ENCODE results near the gene PALS2. TPM values are rescaled to one million over a fixed set of nuclear protein-coding genes. Genes with fewer than 3 reads are reported as not detected.

PALS2 gene
- total RNA-seq, 4 donors from 2014 or later, result 3.8 to 14.1 (median 9.2) TPM

- no peaks in the 10 kb centered on the region for H3K36me3 ChIP-seq
- peaks cover 0 to 15% (median 0%) of the 10 kb centered on the region in 3 donors for H3K4me1 ChIP-seq
- H3K9me3 ChIP-seq, result no peaks in the 10 kb centered on the region
- DNase-seq, result no peak
- 74 to 87% methylated on average over 2 of the region's 2 CpGs for WGBS, 2 donors
- H3K27ac ChIP-seq, result no peak overlapping the region
- H3K27me3 ChIP-seq, result no peaks in the 10 kb centered on the region
- intact Hi-C loops (cut with DNase I), result no loop called here
- no peak overlapping the region for H3K4me3 ChIP-seq
- TF ChIP-seq CTCF (IDR thresholded peaks at IDR 0.05), result no peak
- no peak for TF ChIP-seq POLR2A (IDR thresholded peaks at IDR 0.05)
Measured at GRCh38 chr7:24582166-24582565, 8.9 kb downstream of the PALS2 start.

GRCh38 chr7:24587853-24588252, 14.6 kb downstream of the PALS2 start:
- intact Hi-C loops (cut with DNase I), result no loop called here
- DNase-seq, result no peak
- WGBS, 2 donors, result 85 to 91% methylated on average over 3 of the region's 3 CpGs

GRCh38 chr7:24591152-24591551, 17.9 kb downstream of the PALS2 start:
- WGBS, 2 donors, result 50 to 86% methylated on average over 1 of the region's 1 CpG
- Histone ChIP-seq H3K27ac (no peak overlapping the region), H3K4me1 (no peaks in the 10 kb centered on the region), H3K9me3 (no peaks in the 10 kb centered on the region), H3K4me3 (no peak overlapping the region), H3K27me3 (no peaks in the 10 kb centered on the region), H3K36me3 (no peaks in the 10 kb centered on the region)
- TF ChIP-seq CTCF (IDR thresholded peaks at IDR 0.05) (no peak), POLR2A (IDR thresholded peaks at IDR 0.05) (no peak)
- intact Hi-C loops (cut with DNase I), result no loop called here
- no peak for DNase-seq

More at GRCh38 chr7:24587853-24588252, 14.6 kb downstream of the PALS2 start:
- TF ChIP-seq CTCF (IDR thresholded peaks at IDR 0.05) (peak in 3 of 6 experiments; percentile 12 to 28 (median 27)), POLR2A (IDR thresholded peaks at IDR 0.05) (no peak)
- Histone ChIP-seq H3K27me3 (no peaks in the 10 kb centered on the region), H3K36me3 (no peaks in the 10 kb centered on the region), H3K9me3 (no peaks in the 10 kb centered on the region), H3K4me3 (no peak overlapping the region), H3K27ac (no peak overlapping the region), H3K4me1 (no peaks in the 10 kb centered on the region)

GRCh38 chr7:24595671-24596418, 22.6 kb downstream of the PALS2 start:
- Histone ChIP-seq H3K4me1 (no peaks in the 10 kb centered on the region), H3K36me3 (no peaks in the 10 kb centered on the region), H3K4me3 (peak overlapping the region in 1 of 4 donors; percentile 22), H3K27me3 (no peaks in the 10 kb centered on the region), H3K9me3 (no peaks in the 10 kb centered on the region), H3K27ac (no peak overlapping the region)
- no peak for DNase-seq
- 77 to 86% methylated on average over 7 of the region's 7 CpGs for WGBS, 2 donors
- intact Hi-C loops (cut with DNase I), result no loop called here
- TF ChIP-seq CTCF (IDR thresholded peaks at IDR 0.05), result no peak
- TF ChIP-seq POLR2A (IDR thresholded peaks at IDR 0.05), result no peak

- TF ChIP-seq POLR2A (IDR thresholded peaks at IDR 0.05) (no peak), CTCF (IDR thresholded peaks at IDR 0.05) (no peak)
- DNase-seq, result no peak
- Histone ChIP-seq H3K4me3 (no peak overlapping the region), H3K27me3 (no peaks in the 10 kb centered on the region), H3K27ac (no peak overlapping the region), H3K4me1 (no peaks in the 10 kb centered on the region), H3K36me3 (no peaks in the 10 kb centered on the region), H3K9me3 (no peaks in the 10 kb centered on the region)
- WGBS, 2 donors, result 62 to 91% methylated on average over 3 of the region's 3 CpGs
- intact Hi-C loops (cut with DNase I), result no loop called here
Measured at GRCh38 chr7:24597014-24597413, 23.8 kb downstream of the PALS2 start.
